Fibroblast of peridontal ligament (primary cell): ENCODE data around the gene AUH.
A peak's percentile ranks its signal among the peaks of the same experiment; 100 is the strongest.
"Not testable (repeated sequence)": the region's sequence is repeated elsewhere in the genome, so short reads cannot be mapped to it uniquely, and the experiment has no call there.

ENCODE experiments used
- DNase-seq: peaks from one replicate; pipeline ENCODE4 v3.0.0-alpha.2; 2010; ENCODE audit errors: extremely low read depth

AUH gene

GRCh38 chr9:91208419-91208745, 153.3 kb downstream of the AUH start:
- DNase-seq = no peak

GRCh38 chr9:91207729-91208418, 153.8 kb downstream of the AUH start:
- peak; percentile 91 for DNase-seq

DNA sequence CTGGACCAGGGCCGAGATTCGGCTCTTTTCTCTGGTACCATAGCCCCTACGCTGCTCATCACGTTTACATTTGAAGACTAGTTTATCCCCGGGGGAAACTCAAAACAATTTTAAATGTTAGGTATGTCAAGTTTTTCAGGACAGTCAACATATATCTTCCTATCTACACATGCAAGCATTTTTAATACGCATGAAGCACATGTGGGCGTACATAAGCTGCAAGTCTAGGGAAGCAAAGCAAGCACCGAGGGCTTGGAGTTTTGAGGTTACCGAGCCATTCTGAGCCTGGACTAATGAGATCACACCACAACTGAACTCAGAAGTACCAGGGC, 154.4 kb downstream of the AUH start:
- no peak for DNase-seq

- DNase-seq = peak; percentile 46
Observed at GRCh38 chr9:91206806-91207205, 154.9 kb downstream of the AUH start.

DNA sequence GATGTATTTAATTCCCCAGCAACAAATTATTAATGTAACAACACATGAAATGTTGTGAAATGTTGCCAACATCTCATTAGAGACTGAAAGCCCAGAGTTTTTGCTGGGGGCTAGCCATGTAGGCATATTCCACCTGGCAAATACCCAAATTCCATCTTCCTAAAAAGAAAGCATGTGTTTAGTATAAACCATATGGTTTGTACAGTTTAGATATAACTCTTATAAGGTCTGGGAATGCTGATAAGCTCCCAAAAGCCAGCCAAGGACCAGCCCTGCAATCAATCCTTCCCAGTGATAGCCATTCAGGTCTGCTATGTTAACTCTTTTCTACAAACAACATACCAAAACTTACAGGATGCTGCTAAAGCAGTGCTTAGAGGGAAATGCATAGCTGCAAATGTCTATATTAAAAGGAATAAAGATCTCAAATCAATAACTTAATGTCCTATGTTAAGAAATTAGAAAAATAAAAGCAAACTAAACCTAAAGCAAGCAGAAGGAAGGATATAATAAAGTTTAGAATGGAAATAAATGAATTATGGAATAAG, 158.9 kb downstream of the AUH start:
- no peak for DNase-seq

DNA sequence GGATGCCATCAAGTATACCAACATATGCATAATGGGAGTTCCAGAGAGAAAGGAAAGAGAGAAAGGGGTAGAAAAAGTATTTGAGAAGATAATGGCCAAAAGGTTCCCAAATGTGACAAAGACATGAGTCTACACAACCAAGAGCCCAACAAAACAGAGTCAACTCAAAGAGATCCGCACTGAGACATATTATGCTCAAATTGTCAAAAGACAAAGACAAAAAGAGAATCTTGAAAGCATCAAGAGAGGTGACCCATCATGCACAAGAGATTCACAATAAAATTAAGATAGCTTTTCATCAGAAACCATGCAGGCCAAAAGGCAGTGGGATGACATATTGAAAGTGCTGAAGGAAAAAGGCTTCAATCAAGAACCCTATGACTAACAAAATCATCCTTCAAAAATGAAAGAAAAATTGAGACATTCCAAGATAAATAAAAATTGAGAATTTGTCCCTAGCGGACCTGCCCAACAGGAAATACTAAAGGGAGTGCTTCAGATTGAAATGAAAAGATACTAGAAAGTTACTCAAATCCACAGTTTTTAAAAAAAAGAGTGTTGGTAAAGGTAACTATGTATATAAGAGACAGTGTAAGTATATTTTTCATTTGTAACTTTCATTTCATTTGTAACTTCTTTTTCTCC, 160.9 kb downstream of the AUH start:
- no peak for DNase-seq

- peak; percentile 18 for DNase-seq
Observed at GRCh38 chr9:91199739-91200497, 161.8 kb downstream of the AUH start.

GRCh38 chr9:91198881-91199280, 162.8 kb downstream of the AUH start:
- DNase-seq = not testable (repeated sequence)

DNA sequence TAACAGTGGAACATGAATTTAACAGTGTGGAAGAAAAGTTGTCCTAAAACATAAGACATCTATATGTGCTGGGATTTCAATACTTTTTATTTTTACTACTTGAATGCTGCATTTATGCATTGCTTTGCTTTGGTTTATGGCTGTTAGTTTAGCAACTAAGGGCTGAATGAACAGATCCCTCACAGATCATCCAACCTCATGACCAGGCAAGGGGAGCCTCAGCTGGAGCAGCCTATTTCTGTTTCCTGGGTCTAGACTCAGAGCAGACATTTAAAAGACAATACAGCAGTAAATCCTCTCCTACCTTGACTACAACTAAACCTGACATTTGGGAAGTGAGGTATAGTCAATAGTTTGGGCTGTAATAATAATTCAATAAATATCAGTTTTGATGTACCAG, 163.3 kb downstream of the AUH start:
- no peak for DNase-seq

GRCh38 chr9:91197232-91198181, 164.2 kb downstream of the AUH start:
- DNase-seq = peak; percentile 99

GRCh38 chr9:91196103-91196950, 165.4 kb downstream of the AUH start:
- no peak for DNase-seq

- DNase-seq = no peak
Observed at GRCh38 chr9:91195372-91196012, 166.2 kb downstream of the AUH start.

- DNase-seq = peak; percentile 94
Observed at GRCh38 chr9:91193658-91194391, 167.9 kb downstream of the AUH start.

GRCh38 chr9:91193087-91193657, 168.5 kb downstream of the AUH start:
- peak; percentile 100 for DNase-seq

- DNase-seq = peak; percentile 49
Observed at GRCh38 chr9:91192381-91193086, 169.2 kb downstream of the AUH start.

DNA sequence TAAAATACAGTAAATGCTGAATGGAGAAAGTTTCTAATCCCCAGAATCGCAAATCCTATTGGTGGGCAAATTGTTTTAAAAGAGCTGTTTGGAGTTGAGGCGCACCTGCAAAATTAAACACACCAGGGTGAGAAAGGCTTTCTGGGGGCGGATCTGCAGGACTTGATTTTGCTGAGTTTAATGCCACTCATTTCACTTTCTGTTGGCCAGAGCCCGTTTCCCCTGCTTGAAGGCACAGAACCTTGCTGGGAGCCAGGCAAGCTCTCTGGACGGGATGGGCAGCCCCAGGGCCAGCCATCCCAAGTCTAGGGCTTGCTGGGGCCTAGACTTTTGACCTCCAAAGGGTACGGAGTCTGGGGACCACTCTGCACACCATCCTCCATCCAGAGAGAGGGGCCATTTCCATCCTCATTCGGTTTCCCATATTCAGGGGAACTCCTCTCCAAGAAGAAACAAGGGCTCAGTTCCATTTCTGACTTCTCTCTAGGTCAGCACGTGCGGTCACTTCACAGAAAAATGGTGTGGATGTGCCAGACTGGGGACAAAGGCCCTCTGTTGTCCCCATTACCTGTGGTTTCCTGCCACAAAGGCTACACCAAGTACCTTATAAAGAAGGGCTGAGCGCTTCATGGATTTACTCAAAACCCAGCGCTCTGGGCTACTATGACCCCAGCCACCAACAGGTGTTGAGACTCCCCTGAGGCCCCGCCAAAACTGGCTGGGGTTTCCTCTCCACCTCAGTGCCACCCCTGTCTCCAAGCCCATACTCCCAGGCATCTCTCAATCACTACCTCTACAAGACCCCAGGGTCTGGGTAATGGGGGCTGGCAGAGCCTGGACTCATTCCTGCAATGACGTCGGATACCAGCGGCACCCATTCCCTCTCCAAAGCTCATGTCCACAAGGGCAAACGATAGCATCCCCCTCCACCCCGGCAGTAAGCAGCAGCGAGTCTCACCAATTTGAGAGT, 170.0 kb downstream of the AUH start:
- DNase-seq = no peak

DNA sequence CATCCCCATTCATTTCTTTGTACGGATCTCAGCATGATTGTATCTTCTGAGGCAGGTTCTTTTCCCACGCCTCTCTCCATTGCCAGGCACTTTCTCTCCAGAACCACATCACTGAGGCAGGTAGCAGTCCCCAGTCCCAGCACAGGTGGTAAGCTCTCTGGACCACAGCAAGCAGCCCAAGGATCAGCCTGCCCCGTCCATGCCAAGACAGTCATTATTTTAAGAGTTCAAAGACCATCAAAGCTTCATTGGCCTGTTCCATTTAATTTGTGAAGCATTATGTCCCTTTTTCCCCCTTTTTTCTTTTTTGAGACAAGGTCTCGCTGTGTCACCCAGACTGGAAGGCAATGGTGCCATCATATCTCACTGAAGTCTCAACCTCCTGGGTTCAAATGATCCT, 171.7 kb downstream of the AUH start:
- no peak for DNase-seq
